ENCODE measurements around the gene WFDC10B.
"Not testable (repeated sequence)": the region's sequence is repeated elsewhere in the genome, so short reads cannot be mapped to it uniquely, and the experiment has no call there.

Gene WFDC10B

DNA sequence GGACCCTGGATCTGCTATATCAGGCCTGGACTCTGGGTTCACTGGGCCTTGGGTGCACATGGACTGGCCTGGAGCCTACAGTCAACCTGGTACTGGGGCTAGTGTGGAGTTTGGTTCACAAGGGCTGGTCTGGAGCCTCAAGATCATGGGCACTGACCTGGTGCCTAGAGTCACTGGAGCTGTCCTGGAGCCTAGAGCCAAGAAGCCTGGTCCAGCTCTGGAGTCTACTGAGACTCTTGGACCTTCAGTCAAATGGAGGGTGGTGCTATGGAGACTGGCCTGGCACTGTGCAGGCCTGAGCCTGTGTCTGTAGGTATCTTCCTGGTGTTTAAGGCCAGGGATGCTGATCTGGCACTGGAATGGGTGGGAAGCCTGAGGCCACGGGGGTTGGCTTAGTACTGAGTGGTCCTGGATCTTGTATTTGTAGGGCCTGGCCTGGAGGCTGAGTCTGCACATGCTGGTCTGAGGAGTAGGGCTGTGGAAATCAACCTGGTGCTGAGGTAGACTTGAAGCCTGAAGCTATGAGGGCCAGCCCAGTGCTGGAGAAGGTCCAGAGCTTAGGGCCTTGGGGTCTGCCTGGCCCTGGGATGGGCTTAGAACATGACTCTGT, 57.3 kb downstream of the WFDC10B start:
- DNase-seq, result no peak

DNA sequence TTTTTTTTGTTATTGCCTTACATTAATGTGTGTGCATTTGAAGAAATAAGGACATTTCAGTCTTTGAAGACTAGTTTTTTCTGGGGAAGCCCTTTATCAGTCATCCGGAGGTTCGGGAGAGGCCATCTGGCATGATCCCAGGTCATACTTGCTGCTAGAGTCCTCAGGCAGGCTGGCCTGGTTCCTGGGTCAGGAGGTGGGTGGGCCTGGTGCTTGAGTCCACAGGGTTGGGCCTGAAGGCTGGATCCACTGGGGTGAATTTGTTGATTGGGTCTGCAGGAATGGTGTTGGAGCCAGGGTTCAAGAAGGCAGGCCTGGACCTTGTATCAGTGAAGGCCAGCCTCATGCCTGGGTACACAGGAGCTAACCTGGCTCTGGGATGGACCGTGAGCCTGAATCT, 57.9 kb downstream of the WFDC10B start:
- DNase-seq, result no peak

DNA sequence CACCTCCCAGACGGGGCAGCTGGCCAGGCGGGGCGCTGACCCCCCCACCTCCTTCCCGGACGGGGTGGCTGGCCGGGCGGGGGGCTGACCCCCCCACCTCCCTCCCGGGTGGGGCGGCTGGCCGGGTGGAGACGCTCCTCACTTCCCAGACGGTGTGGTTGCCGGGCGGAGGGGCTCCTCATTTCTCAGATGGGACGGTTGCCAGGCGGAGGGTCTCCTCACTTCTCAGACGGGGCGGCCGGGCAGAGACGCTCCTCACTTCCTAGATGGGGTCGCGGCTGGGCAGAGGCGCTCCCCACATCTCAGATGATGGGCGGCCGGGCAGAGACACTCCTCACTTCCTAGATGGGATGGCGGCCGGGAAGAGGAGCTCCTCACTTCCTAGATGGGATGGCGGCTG, 59.0 kb downstream of the WFDC10B start:
- not testable (repeated sequence) for DNase-seq

DNA sequence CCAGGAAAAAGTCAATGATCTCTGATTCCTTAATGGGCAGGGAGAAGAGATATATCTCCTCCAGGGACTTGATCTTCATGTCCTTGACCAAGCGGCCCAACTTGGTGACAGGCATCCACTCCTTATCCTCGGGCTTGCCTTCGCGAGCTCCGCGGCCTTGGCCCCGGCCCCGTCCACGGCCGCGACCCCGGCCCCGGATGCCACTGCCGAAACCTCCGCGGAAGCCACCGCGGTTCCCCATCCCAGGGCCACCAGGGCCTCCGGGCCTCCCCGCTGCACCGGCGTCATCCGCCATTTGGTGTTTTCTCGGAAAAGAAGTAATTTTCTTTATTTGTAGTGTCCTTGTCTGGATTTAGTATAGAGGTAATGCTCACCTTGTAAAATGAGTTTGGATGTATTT, 63.7 kb downstream of the WFDC10B start:
- not testable (repeated sequence) for DNase-seq

DNA sequence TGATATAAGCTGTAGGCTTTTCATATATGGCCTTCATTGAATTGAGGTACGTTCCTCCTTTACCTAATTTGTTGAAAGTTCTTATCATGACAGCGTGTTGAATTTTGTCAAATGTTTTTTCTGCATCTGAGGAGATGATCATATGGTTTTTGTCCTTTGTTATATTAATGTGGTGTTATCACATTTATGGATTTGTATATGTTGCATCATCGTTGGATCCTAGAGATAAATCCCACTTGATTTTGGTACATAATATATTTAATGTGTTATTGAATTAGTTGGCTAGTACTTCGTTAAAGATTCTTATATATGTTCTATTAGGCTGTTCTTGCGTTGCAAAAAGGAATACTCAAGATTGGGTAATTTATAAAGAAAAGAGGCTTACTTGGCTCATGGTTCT, 65.1 kb downstream of the WFDC10B start:
- DNase-seq, result no peak

DNA sequence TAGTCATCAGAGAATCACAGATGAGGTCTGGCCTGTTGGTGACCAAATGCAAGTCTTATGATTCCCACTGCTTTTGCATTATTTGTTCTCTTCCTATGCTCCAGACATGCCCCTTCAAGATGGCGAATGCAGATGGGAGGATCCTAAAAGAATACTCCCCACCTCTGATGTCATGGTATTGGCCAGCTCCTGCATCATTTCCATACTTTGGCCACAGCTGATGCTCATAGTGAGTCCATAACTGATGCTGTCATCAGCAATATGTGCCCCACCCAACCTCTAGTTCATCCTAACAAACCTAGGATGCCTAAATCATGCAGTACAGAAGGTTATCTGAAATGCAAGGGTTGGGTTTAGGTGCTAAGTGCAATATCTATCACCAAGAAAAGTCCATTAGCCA, 68.3 kb downstream of the WFDC10B start:
- DNase-seq, result no peak
